H9 (cell line): ENCODE measurements around the gene SHISA7. TPM values are rescaled to one million over a fixed set of nuclear protein-coding genes. Genes with fewer than 3 reads are reported as not detected.

Experiments used
- DNase-seq: peaks from one replicate; pipeline ENCODE4 v3.0.0-alpha.2; 2017
- H2AFZ ChIP-seq: one replicate; pipeline ENCODE4 v1.6.1; 2013; ENCODE audit warnings: mild to moderate bottlenecking, low read length, control low read depth, moderate library complexity
- H2AK5ac ChIP-seq: 2 replicates; pipeline ENCODE4 v1.6.1; 2013; ENCODE audit warnings: low read length, control low read depth, mixed read lengths; ENCODE audit not compliant: insufficient read length
- H2BK120ac ChIP-seq: one replicate; pipeline ENCODE4 v1.6.1; 2013; ENCODE audit warnings: low read depth, mild to moderate bottlenecking, low read length, control low read depth, inconsistent platforms; ENCODE audit not compliant: poor library complexity, severe bottlenecking
- H2BK12ac ChIP-seq: 2 replicates; pipeline ENCODE4 v1.6.1; 2013; ENCODE audit warnings: low read length, control low read depth, mixed read lengths, low read depth; ENCODE audit not compliant: insufficient read length
- H2BK15ac ChIP-seq: 2 replicates; pipeline ENCODE4 v1.6.1; 2013; ENCODE audit warnings: low read depth, low read length, control low read depth
- H2BK20ac ChIP-seq: one replicate; pipeline ENCODE4 v1.6.1; 2013; ENCODE audit warnings: low read depth, mild to moderate bottlenecking, low read length, control low read depth, inconsistent platforms; ENCODE audit not compliant: poor library complexity, severe bottlenecking
- H2BK5ac ChIP-seq: 2 replicates; pipeline ENCODE4 v1.6.1; 2013; ENCODE audit warnings: low read length, control low read depth, mixed read lengths; ENCODE audit not compliant: insufficient read length
- H3K14ac ChIP-seq: 2 replicates; pipeline ENCODE4 v1.6.1; 2013; ENCODE audit warnings: low read length, control low read depth; ENCODE audit not compliant: insufficient read depth
- H3K18ac ChIP-seq: 2 replicates; pipeline ENCODE4 v1.6.1; 2013; ENCODE audit warnings: low read depth, mild to moderate bottlenecking, mixed read lengths, low read length, control low read depth; ENCODE audit not compliant: insufficient read length
- H3K23ac ChIP-seq: 2 replicates; pipeline ENCODE4 v1.6.1; 2013; ENCODE audit warnings: low read length, control low read depth, mixed read lengths, low read depth; ENCODE audit not compliant: insufficient read length
- H3K23me2 ChIP-seq: 2 replicates; pipeline ENCODE4 v1.6.1; 2013; ENCODE audit warnings: low read depth, mild to moderate bottlenecking, mixed read lengths, low read length, control low read depth; ENCODE audit not compliant: insufficient read length, poor library complexity, severe bottlenecking
- H3K27ac ChIP-seq: 2 replicates; pipeline ENCODE4 v1.5.1; 2013; ENCODE audit warnings: low read length, control low read depth, mixed read lengths, low read depth; ENCODE audit not compliant: insufficient read length
- H3K27me3 ChIP-seq: 2 replicates; pipeline ENCODE4 v1.6.1; 2013; ENCODE audit warnings: low read length, control low read depth, inconsistent platforms; ENCODE audit not compliant: insufficient read depth
- H3K4ac ChIP-seq: 2 replicates; pipeline ENCODE4 v1.6.1; 2013; ENCODE audit warnings: low read depth, mild to moderate bottlenecking, control low read depth, inconsistent platforms, low read length, moderate library complexity
- H3K4me1 ChIP-seq: 2 replicates; pipeline ENCODE4 v1.6.1; 2013; ENCODE audit warnings: low read length, control low read depth, inconsistent platforms; ENCODE audit not compliant: insufficient read depth
- H3K4me2 ChIP-seq: 2 replicates; pipeline ENCODE4 v1.6.1; 2013; ENCODE audit warnings: low read length, control low read depth, mixed read lengths; ENCODE audit not compliant: insufficient read length, insufficient read depth
- H3K56ac ChIP-seq: 2 replicates; pipeline ENCODE4 v1.6.1; 2013; ENCODE audit warnings: low read depth, mild to moderate bottlenecking, mixed read lengths, low read length, control low read depth; ENCODE audit not compliant: insufficient read length
- H3K79me1 ChIP-seq: 2 replicates; pipeline ENCODE4 v1.6.1; 2013; ENCODE audit warnings: low read depth, mild to moderate bottlenecking, moderate library complexity, low read length, control low read depth, inconsistent platforms; ENCODE audit not compliant: insufficient read depth, poor library complexity, severe bottlenecking
- H3K79me2 ChIP-seq: 2 replicates; pipeline ENCODE4 v1.6.1; 2013; ENCODE audit warnings: low read length, control low read depth, inconsistent platforms; ENCODE audit not compliant: insufficient read depth
- H3K9ac ChIP-seq: 2 replicates; pipeline ENCODE4 v1.6.1; 2013; ENCODE audit warnings: low read length, control low read depth, mixed read lengths; ENCODE audit not compliant: insufficient read length; ENCODE audit errors: extremely low read depth
- H3K9me3 ChIP-seq: one replicate; pipeline ENCODE4 v1.6.1; 2013; ENCODE audit warnings: low read depth, low read length, inconsistent platforms; ENCODE audit not compliant: control insufficient read depth
- H3T11ph ChIP-seq: one replicate; pipeline ENCODE4 v1.6.1; 2013; ENCODE audit warnings: mild to moderate bottlenecking, low read length, control low read depth, inconsistent platforms
- H4K20me1 ChIP-seq: one replicate; pipeline ENCODE4 v1.6.1; 2013; ENCODE audit not compliant: control insufficient read depth, insufficient read length, insufficient read depth
- H4K5ac ChIP-seq: 2 replicates; pipeline ENCODE4 v1.6.1; 2013; ENCODE audit warnings: low read depth, mild to moderate bottlenecking, mixed read lengths, low read length, control low read depth; ENCODE audit not compliant: insufficient read length
- H4K8ac ChIP-seq: replicated peaks from 2 replicates; pipeline ENCODE4 v1.6.1; 2013; ENCODE audit warnings: low read length, control low read depth, mixed read lengths, low read depth; ENCODE audit not compliant: insufficient read length
- H4K91ac ChIP-seq: 2 replicates; pipeline ENCODE4 v1.6.1; 2013; ENCODE audit warnings: low read depth, mild to moderate bottlenecking, moderate library complexity, mixed read lengths, low read length, control low read depth; ENCODE audit not compliant: insufficient read length
- H3K27ac Mint-ChIP-seq, 3 experiments: 2 replicates in 2 of 3; 3 replicates in 1 of 3; pipeline ENCODE4 v1.8.0; 2020 to 2021; ENCODE audit warnings: mixed read lengths in 3 of 3, mild to moderate bottlenecking in 1 of 3, moderate library complexity in 1 of 3
- H3K27me3 Mint-ChIP-seq: 2 replicates; pipeline ENCODE4 v1.8.0; 2021; ENCODE audit warnings: low read depth, mild to moderate bottlenecking, moderate library complexity, mixed read lengths
- H3K36me3 Mint-ChIP-seq, 3 experiments: 2 replicates in 2 of 3; 3 replicates in 1 of 3; pipeline ENCODE4 v1.8.0; 2020 to 2021; ENCODE audit warnings: low read depth in 3 of 3, mixed read lengths in 3 of 3; ENCODE audit not compliant: insufficient read depth in 1 of 3
- H3K4me1 Mint-ChIP-seq, 2 experiments: 2 replicates each; pipeline ENCODE4 v1.8.0; 2020; ENCODE audit warnings: mixed read lengths in 2 of 2
- H3K4me3 Mint-ChIP-seq, 2 experiments: 2 replicates in 1 of 2; 3 replicates in 1 of 2; pipeline ENCODE4 v1.8.0; 2020 to 2021; ENCODE audit warnings: mild to moderate bottlenecking in 2 of 2, mixed read lengths in 2 of 2, moderate library complexity in 1 of 2
- H3K9me3 Mint-ChIP-seq, 2 experiments: 2 replicates in 1 of 2; 3 replicates in 1 of 2; pipeline ENCODE4 v1.8.0; 2020; ENCODE audit warnings: mild to moderate bottlenecking in 2 of 2, mixed read lengths in 2 of 2, moderate library complexity in 1 of 2
- CTCF ChIP-seq: fragments of 200-600 bp; sonication (generic); conservative IDR thresholded peaks from 3 replicates; pipeline ENCODE4 v1.8.0; 2021; ENCODE audit warnings: antibody characterized with exemption, mild to moderate bottlenecking
- WGBS: extraction: QIAGEN DNeasy Blood & Tissue Kit; methylation state at CpG from one replicate; pipeline ENCODE4 v1.1.7; 2013; ENCODE audit warnings: missing lambda C conversion rate, low lambda C conversion rate, mixed read lengths; ENCODE audit not compliant: insufficient read length; ENCODE audit errors: extremely low coverage; 5-methylcytosine and 5-hydroxymethylcytosine counted together
- total RNA-seq: library from RNA; stranded (reverse); gene quantifications from 2 replicates; pipeline ENCODE4 v1.2.1, GENCODE V29; 2021

The SHISA7 gene
- total RNA-seq, 1 experiment from 2014 or later = 0.31 TPM

- Histone ChIP-seq H3K4ac (no peak overlapping the region), H2BK120ac (no peak overlapping the region), H3K23me2 (peaks cover 5% of the 10 kb centered on the region), H3K14ac (peak overlapping the region; percentile 51), H3K79me2 (0 out of 2 replicates have a peak, but pooled peaks cover 4% of the 10 kb centered on the region), H3K27me3 (no peaks in the 10 kb centered on the region), H3K4me1 (peaks cover 3% of the 10 kb centered on the region; the same call in 1 of the 2 replicates), H4K5ac (no peak overlapping the region), H3K56ac (no peak overlapping the region), H3K9ac (no peak overlapping the region), H2BK5ac (no peak overlapping the region), H4K20me1 (no peaks in the 10 kb centered on the region), H3K9me3 (no peaks in the 10 kb centered on the region), H3K18ac (peak overlapping the region; percentile 68), H4K91ac (no peak overlapping the region), H3T11ph (no peak overlapping the region), H4K8ac (no peak overlapping the region), H3K79me1 (no peaks in the 10 kb centered on the region), H3K4me2 (no peak overlapping the region), H2BK15ac (no peak overlapping the region), H3K27ac (no peak overlapping the region), H2AFZ (no peak overlapping the region), H2AK5ac (no peak overlapping the region), H3K23ac (no peak overlapping the region), H2BK12ac (no peak overlapping the region), H2BK20ac (no peak overlapping the region)
- Mint-ChIP-seq H3K9me3 (peaks cover 0 to 3% of the 10 kb centered on the region in 2 experiments; a peak in 1 of 5 replicates), H3K4me3 (peak overlapping the region in 1 of 2 experiments; percentile 42; a peak in 1 of 5 replicates), H3K4me1 (peaks cover 25 to 31% of the 10 kb centered on the region in 2 experiments), H3K27ac (peak overlapping the region in 1 of 3 experiments; percentile 86; a peak in 2 of 7 replicates), H3K36me3 (peaks cover 0 to 2% (median 0%) of the 10 kb centered on the region in 3 experiments; a peak in 2 of 7 replicates), H3K27me3 (peaks cover 13% of the 10 kb centered on the region)
- no peak for DNase-seq
- TF ChIP-seq CTCF = no peak
- WGBS = no CpG with 5 or more reads among the region's 23 CpGs
Measured at GRCh38 chr19:55464039-55464661, 21.1 kb upstream of the SHISA7 start.
